ENCODE data around the gene HTR2A. TPM values are rescaled to one million over a fixed set of nuclear protein-coding genes. Genes with fewer than 3 reads are reported as not detected.
"Not testable (repeated sequence)": the region's sequence is repeated elsewhere in the genome, so short reads cannot be mapped to it uniquely, and the experiment has no call there.

HTR2A gene
- polyA plus RNA-seq, 1 donor from 2014 or later, result 0.20 TPM

DNA sequence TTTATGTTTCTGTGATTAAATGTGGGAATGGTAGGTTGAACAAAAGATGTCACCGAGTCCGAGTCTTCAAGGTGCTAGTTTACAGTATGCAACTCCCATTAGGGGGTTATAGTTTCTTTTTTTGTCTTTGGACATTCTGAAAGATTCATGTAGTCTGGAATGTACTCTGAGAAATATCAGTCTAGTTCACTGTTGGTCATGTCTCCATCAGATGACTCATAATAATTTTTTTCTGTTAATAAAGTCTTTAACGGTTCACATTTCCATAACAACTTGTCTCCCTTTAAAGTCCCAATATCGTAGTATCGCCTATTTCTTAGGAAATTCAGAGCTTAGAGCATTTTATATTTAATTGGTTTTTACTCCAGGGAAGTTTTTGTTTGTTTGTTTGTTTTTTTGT, 86.4 kb downstream of the HTR2A start:
- H2AFZ ChIP-seq (ENCODE audit: low read depth, low read length), result no peak overlapping the region
- H3K4me2 ChIP-seq (ENCODE audit: low read length), result no peak overlapping the region
- H3K27ac ChIP-seq (ENCODE audit: low read length), result no peak overlapping the region
- H3K4me3 ChIP-seq (ENCODE audit: low read length), result no peak overlapping the region
- no peaks in the 10 kb centered on the region for H3F3A ChIP-seq (ENCODE audit: insufficient read depth, low read length, poor library complexity, severe bottlenecking)
- peaks cover 4% of the 10 kb centered on the region for H3K9me3 ChIP-seq (ENCODE audit: low read length)
- H3K9ac ChIP-seq (ENCODE audit: low read length), result no peak overlapping the region
- H3K79me2 ChIP-seq (replicated peaks; ENCODE audit: insufficient read depth, low read length), result no peaks in the 10 kb centered on the region
- TF ChIP-seq POLR2AphosphoS5 (IDR thresholded peaks at IDR 0.05) (no peak), EZH2 (IDR thresholded peaks at IDR 0.05; ENCODE audit: borderline replicate concordance, insufficient read depth, low read length, poor library complexity, severe bottlenecking) (no peak), MXI1 (conservative IDR thresholded peaks at IDR 0.05; ENCODE audit: poor library complexity, severe bottlenecking) (no peak), TAF1 (IDR thresholded peaks at IDR 0.05; ENCODE audit: low read depth) (no peak), RAD21 (conservative IDR thresholded peaks at IDR 0.05) (no peak), EP300 (conservative IDR thresholded peaks at IDR 0.05; ENCODE audit: poor library complexity, severe bottlenecking) (no peak)
- TF ChIP-seq, protein P1, sequence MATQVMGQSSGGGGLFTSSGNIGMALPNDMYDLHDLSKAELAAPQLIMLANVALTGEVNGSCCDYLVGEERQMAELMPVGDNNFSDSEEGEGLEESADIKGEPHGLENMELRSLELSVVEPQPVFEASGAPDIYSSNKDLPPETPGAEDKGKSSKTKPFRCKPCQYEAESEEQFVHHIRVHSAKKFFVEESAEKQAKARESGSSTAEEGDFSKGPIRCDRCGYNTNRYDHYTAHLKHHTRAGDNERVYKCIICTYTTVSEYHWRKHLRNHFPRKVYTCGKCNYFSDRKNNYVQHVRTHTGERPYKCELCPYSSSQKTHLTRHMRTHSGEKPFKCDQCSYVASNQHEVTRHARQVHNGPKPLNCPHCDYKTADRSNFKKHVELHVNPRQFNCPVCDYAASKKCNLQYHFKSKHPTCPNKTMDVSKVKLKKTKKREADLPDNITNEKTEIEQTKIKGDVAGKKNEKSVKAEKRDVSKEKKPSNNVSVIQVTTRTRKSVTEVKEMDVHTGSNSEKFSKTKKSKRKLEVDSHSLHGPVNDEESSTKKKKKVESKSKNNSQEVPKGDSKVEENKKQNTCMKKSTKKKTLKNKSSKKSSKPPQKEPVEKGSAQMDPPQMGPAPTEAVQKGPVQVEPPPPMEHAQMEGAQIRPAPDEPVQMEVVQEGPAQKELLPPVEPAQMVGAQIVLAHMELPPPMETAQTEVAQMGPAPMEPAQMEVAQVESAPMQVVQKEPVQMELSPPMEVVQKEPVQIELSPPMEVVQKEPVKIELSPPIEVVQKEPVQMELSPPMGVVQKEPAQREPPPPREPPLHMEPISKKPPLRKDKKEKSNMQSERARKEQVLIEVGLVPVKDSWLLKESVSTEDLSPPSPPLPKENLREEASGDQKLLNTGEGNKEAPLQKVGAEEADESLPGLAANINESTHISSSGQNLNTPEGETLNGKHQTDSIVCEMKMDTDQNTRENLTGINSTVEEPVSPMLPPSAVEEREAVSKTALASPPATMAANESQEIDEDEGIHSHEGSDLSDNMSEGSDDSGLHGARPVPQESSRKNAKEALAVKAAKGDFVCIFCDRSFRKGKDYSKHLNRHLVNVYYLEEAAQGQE (IDR thresholded peaks at IDR 0.05; ENCODE audit: borderline replicate concordance), result no peak
- TF ChIP-seq, protein P2, sequence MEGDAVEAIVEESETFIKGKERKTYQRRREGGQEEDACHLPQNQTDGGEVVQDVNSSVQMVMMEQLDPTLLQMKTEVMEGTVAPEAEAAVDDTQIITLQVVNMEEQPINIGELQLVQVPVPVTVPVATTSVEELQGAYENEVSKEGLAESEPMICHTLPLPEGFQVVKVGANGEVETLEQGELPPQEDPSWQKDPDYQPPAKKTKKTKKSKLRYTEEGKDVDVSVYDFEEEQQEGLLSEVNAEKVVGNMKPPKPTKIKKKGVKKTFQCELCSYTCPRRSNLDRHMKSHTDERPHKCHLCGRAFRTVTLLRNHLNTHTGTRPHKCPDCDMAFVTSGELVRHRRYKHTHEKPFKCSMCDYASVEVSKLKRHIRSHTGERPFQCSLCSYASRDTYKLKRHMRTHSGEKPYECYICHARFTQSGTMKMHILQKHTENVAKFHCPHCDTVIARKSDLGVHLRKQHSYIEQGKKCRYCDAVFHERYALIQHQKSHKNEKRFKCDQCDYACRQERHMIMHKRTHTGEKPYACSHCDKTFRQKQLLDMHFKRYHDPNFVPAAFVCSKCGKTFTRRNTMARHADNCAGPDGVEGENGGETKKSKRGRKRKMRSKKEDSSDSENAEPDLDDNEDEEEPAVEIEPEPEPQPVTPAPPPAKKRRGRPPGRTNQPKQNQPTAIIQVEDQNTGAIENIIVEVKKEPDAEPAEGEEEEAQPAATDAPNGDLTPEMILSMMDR (IDR thresholded peaks at IDR 0.05; ENCODE audit: poor library complexity, severe bottlenecking), result no peak
- H3K36me3 ChIP-seq (ENCODE audit: insufficient read depth, low read length), result no peaks in the 10 kb centered on the region
- no peaks in the 10 kb centered on the region for H3K9me2 ChIP-seq (ENCODE audit: insufficient read depth, low read length)
- H4K20me1 ChIP-seq (ENCODE audit: insufficient read depth), result no peaks in the 10 kb centered on the region
- no peaks in the 10 kb centered on the region for H3K27me3 ChIP-seq (ENCODE audit: insufficient read depth, low read depth, low read length)

DNA sequence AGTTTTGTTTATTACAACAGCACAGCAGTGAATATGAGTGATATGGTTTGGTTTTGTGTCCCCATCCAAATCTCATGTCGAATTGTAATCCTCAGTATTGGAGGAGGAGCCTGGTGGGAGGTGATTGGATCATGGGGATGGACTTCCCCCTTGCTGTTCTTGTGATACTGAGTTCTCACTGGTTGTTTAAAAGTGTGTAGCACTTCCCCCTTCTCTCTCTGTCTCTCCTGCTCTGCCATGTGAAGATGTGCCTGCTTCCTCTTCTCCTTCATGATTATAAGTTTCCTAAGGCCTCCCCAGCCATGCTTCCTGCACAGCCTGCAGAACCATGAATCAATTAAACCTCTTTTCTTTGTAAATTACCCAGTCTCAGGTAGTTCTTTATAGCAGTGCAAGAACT, 91.9 kb downstream of the HTR2A start:
- H3K27me3 ChIP-seq (ENCODE audit: insufficient read depth, low read depth, low read length); H3K4me2 ChIP-seq (ENCODE audit: low read length); H3K9ac ChIP-seq (ENCODE audit: low read length): not testable (repeated sequence)

DNA sequence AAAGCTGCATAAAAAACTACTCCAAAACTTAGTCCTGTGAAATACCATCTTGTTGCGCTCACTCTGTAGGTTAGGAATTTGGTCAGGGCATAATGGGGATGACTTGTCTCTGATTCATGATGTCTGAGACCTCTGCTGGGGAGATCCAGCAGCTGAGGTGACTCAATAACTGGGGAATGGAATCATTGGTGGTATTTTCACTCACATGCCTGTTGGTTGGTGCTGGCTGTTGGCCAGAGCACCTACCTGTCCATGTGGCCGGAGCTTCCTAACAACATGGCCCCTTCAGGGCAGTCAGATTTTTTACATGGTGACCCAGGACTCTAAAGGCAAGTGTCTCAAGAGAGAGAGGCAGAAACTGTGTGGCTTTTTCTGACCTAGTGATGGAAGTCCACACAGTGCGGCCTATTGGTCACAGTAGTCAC, 92.5 kb downstream of the HTR2A start:
- Histone ChIP-seq H3F3A (ENCODE audit: insufficient read depth, low read length, poor library complexity, severe bottlenecking) (no peaks in the 10 kb centered on the region), H3K9me3 (ENCODE audit: low read length) (no peaks in the 10 kb centered on the region), H3K4me3 (ENCODE audit: low read length) (no peak overlapping the region), H3K9ac (ENCODE audit: low read length) (no peak overlapping the region), H4K20me1 (ENCODE audit: insufficient read depth) (no peaks in the 10 kb centered on the region), H2AFZ (ENCODE audit: low read depth, low read length) (no peak overlapping the region), H3K27ac (ENCODE audit: low read length) (no peak overlapping the region), H3K9me2 (ENCODE audit: insufficient read depth, low read length) (no peaks in the 10 kb centered on the region), H3K27me3 (ENCODE audit: insufficient read depth, low read depth, low read length) (no peaks in the 10 kb centered on the region), H3K36me3 (ENCODE audit: insufficient read depth, low read length) (no peaks in the 10 kb centered on the region), H3K79me2 (replicated peaks; ENCODE audit: insufficient read depth, low read length) (no peaks in the 10 kb centered on the region), H3K4me2 (ENCODE audit: low read length) (no peak overlapping the region)
- no peak for TF ChIP-seq EP300 (conservative IDR thresholded peaks at IDR 0.05; ENCODE audit: poor library complexity, severe bottlenecking)
- no peak for TF ChIP-seq EZH2 (IDR thresholded peaks at IDR 0.05; ENCODE audit: borderline replicate concordance, insufficient read depth, low read length, poor library complexity, severe bottlenecking)
- TF ChIP-seq POLR2AphosphoS5 (IDR thresholded peaks at IDR 0.05), result no peak
- TF ChIP-seq, protein P2 (IDR thresholded peaks at IDR 0.05; ENCODE audit: poor library complexity, severe bottlenecking), result no peak
- no peak for TF ChIP-seq TAF1 (IDR thresholded peaks at IDR 0.05; ENCODE audit: low read depth)
- TF ChIP-seq RAD21 (conservative IDR thresholded peaks at IDR 0.05), result no peak
- TF ChIP-seq, protein P1 (IDR thresholded peaks at IDR 0.05; ENCODE audit: borderline replicate concordance), result no peak

More for the DNA sequence above, 91.9 kb downstream of the HTR2A start:
- not testable (repeated sequence) for H2AFZ ChIP-seq (ENCODE audit: low read depth, low read length); H3K9me2 ChIP-seq (ENCODE audit: insufficient read depth, low read length); H3K79me2 ChIP-seq (replicated peaks; ENCODE audit: insufficient read depth, low read length); H3K36me3 ChIP-seq (ENCODE audit: insufficient read depth, low read length); H3K4me3 ChIP-seq (ENCODE audit: low read length); H4K20me1 ChIP-seq (ENCODE audit: insufficient read depth); H3F3A ChIP-seq (ENCODE audit: insufficient read depth, low read length, poor library complexity, severe bottlenecking); H3K9me3 ChIP-seq (ENCODE audit: low read length); H3K27ac ChIP-seq (ENCODE audit: low read length)
